HG03039 (cell line): Measurements from ENCODE around the gene PRKCE.
"Not testable (repeated sequence)": the region's sequence is repeated elsewhere in the genome, so short reads cannot be mapped to it uniquely, and the experiment has no call there.

Experiments used
- ATAC-seq: cut with Tn5 transposase; IDR thresholded peaks from one replicate; pipeline ENCODE4 v1.9.1; 2021; ENCODE audit warnings: mild to moderate bottlenecking, moderate library complexity; ENCODE audit not compliant: unreplicated experiment

PRKCE gene

DNA sequence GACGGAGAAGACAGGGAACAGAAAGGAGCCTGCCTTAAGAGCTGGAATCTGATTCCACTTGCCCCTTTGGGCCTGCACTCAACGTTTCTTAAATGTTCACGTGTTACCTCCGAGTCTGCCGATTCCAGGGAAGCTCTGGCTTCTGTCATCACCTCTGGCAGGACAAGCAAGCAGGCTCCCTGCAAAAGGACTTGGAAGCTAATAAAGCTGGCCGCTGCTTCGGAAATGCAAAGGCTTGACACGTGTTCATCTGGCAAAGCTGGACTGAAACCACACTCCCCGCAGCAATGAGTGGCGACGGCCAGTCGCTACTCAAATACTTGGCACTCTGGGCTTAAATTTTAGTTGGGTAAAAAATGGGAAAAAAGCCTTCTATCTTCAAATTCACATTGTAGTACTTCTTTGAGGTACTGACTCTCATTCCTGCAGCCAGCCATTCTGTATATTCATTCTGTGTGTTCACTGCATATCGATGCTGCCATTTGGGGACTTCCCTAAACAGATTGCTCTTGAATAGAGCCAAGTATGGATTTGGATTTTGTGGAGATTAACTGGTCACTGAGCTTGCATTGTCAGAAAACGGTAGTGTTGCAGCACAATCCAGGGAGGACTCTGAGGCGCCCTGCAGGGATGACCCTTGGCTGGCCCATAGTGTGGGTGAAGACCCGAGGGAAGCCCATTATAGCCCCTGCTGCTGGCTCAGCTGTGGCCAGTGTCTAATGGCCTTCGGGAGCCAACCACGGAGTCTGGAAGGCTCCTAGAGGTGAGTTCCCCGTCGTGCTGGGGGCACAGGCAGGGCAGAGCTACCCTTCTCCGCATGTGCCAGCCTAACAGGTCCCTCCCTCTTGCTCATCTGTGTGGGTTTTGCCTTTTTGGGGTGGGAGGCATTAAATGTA, 231.5 kb downstream of the PRKCE start:
- ATAC-seq, result no peak

DNA sequence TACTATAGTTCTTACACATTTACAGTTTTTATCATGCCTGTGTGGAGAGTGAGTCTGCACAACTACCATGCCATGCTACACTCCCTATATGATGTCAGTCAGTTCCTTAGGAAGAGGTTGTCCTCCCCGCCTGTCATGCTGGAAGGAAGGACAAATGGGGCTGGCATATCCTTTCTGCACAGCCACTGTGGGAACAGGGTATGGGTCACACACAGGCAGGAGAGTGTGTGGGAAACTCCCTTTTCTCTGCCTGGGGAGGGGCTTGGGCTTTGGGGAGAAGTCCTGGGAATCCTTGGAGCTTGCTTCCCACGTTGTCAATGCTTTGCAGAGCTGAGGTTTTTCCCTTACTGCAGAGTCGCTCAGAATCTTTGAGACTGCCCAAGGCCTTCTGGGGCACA, 232.1 kb downstream of the PRKCE start:
- ATAC-seq, result no peak

DNA sequence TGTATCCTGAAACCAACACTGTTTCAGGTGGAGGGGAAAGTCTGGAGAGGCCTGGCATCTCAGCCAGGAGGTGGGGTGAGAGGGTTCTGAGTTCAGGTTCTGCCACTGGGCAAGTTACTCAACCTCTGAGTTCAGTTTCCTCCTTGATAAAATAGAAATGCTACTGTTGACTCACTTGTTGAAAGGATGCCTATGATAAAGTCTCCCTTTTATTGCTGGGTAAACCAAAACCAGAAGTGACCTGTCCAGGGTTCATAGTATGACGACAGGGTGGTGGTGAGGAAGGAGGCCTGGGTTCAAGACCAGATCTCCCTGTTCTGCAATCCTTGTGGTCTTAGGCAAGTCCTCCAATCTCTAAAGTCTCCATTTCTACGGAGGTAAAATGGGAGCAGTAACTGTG, 232.7 kb downstream of the PRKCE start:
- no peak for ATAC-seq

DNA sequence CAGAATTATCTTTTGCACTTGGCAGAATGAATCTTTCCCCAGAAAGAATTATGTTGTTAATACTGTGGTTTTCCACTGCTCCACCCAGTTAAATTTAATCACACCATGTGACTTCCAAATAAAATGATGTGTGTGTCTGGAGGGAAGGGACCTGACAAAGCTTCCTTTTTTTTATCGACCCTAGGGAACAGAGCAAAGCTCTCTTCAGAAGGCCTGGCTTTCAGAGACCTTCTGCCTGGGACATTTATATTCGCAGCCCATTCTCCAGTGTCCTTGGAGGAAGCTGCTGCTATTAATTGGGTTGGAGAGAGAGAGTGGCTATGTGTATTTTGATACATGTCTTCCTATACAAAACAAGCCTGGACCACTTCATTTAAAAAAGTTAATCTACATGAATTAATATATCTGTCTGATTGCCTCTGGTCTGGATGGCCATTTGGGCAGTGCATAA, 233.7 kb downstream of the PRKCE start:
- ATAC-seq, result no peak

DNA sequence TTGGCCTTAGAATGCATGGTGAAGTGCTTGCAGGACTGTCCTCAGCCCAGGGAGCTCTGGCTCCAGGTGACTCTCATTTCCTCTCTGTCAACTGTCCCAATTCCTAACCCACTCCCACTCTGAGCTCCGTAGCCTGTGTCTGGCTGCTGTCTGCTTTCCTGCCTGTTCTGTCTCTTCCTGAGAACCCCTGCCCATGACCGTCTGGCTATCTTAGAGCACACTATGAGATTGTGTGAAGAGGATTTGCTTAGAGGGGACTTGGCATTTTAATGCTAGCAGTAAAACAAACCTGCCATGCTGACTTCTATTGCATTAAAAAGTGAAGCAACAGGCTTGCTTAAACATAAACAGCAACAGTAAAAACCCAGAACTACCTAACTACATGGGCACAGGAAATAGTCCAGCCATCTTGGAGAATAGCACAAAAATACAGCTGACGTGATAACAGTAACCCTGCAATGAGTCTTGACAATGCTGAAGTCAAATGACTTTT, 234.7 kb downstream of the PRKCE start:
- ATAC-seq, result no peak

DNA sequence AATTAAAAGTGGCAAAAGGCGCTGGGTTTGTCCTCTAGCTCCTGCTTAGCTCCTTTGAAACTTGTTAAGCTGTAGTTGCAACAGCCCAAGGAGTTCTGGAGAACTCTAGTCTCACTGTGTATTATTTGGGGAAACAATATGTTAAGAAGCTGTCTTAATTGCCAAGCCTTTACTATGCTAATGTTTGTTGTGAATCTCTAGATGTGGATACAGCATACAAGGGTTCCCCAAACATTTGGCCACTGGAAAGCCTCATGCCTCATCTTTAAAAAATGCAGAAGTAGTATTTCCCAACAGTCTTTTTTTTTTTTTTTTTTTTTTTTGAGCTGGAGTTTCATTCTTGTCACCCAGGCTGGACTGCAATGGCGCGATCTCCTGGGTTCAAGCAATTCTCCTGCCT, 236.7 kb downstream of the PRKCE start:
- no peak for ATAC-seq

DNA sequence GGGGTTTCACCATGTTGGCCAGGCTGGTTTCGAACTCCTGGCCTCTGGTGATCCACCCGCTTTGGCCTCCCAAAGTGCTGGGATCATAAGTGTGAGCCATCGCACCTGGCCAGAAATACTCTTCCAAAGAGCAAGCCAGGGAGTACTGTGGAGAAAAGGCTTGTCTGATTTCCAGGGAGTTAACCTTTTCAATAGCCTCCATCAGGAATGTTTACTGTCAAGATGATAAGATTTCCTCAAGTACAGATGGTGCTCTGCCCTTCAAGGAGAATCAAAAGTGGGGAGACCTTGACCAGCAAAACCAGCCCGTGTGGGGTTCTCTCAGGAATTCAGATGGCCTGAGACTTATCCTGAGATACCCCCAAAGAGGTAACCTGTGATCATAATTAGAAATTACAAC, 237.2 kb downstream of the PRKCE start:
- no peak for ATAC-seq

DNA sequence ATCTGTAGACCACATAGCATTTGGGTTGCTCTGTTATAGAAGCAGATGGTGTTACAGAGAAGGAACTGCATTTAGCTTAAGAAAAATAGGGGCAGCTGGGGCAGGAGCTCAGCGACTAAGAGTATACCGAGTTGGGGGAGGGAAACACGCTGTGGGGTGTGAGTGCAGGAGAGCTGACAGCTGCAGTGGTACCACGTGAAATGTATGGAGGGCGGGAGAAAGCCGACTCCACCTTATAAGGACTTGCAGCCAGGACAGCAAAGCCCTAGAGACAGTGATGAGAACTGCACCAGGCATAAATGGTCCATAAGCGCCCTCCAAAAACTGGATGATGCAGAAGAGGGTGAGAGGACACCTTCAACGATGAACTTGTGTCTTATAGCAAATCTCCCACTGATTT, 237.6 kb downstream of the PRKCE start:
- ATAC-seq, result peak; percentile 84

DNA sequence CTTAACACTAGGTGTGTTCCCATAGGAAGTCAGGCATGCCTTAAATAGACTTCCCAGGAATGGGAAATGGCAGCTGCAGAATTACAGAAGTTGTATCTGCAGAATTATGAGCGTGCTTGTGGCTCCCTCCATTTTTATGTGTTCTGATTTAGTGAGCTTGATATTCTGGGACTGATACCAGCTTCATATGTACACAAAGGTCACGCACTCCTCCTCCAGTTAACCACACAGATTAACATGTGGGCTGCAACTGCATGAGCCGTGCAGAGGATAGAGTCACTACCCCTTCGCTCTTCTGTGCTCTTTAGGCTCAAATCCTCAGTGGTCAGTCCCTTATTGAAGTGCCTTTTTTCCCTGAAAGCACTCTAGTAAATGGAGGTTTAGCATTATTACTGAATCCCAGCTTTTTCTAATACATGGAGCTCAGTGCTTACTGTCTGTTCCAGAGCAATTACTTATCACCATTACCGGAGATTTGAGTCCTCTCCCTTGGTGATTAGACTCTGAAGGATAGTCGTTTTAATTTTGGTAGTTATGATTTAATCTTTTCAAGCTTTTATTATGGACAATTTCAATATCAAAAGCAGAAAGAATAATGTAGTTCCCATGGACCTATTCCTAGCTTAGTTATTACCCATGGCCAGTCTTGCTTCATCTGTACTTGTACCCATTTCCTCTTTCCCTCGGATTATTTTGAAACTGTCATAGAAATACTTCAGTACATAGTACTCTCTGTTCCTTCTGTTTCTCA, 238.3 kb downstream of the PRKCE start:
- peak; percentile 46 for ATAC-seq

DNA sequence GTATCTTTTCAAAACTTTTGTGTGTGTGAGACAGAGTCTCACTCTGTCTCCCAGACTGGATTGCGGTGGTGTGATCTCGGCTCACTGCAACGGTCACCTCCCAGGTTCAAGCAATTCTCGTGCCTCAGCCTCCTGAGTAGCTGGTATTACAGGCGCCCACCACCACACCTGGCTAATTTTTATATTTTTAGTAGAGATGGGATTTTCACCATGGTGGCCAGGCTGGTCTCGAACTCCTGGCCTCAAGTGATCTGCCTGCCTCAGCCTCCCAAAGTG, 238.8 kb downstream of the PRKCE start:
- not testable (repeated sequence) for ATAC-seq

DNA sequence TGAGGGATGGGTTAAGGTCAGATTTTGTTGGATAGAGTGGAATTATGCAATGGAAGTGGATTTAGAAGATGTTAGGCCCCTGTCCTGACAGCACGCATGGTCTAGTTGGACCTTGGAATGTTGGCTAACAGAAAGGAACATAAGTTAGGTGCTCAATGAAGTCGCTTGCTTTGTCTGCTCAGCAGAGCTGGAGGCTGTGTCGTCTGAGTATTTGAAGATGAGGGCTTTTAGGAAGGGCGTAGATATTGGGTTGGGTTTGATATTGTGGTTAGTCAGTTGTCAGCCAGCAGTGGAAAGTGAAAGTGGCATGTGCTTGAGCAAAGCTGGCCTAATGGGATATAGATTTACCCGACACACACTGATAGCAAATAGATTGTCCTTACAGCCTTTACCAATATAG, 239.3 kb downstream of the PRKCE start:
- ATAC-seq, result no peak

DNA sequence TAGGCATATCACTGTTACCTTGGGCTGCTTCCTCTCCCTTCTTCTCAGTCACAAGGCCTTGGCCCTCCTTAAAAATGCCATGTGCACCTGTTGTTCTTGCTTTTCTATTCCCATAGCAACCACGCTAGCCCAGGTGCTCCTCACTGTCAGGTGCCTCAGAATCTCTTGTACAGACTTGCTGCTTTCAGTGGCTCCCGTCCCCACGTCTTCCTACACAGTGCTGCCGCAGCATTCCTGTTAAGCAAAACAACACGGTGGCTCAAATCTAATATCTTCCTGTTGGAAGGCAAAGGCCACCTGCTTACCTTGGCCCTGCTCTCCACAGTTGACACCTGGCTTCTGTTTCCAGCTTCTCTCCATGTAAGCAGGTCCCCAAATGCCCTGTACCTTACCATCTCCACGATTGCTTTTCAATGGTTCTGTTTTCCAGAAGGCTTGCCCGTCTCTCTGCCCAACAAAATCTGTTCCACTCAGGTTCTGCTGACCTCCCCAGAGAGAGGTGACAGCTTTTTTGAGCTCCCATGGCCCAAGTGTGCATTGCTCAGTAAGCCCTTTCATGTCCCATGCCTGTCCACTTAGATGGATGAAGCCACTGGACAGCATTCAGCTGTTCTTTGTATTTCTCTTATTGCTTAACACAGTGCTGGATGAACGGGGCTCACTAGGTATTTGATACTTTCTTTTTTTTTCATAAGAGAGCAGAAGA, 240.4 kb downstream of the PRKCE start:
- no peak for ATAC-seq

DNA sequence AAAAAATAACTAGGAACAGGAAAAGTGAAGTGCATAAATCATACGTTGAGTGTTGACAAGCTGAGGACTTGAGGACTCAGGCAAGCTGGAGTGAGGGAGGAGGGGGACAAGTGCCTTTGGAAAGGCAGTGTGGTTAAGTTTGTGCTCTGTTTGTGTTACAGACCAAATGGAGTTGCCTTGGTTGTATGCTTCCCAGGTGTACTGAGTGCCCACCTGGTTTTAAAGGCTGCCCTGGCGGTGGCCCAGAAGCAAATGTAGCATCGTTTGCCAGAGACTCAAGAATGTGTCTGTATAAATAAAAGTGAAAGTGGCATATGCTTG, 240.9 kb downstream of the PRKCE start:
- no peak for ATAC-seq

DNA sequence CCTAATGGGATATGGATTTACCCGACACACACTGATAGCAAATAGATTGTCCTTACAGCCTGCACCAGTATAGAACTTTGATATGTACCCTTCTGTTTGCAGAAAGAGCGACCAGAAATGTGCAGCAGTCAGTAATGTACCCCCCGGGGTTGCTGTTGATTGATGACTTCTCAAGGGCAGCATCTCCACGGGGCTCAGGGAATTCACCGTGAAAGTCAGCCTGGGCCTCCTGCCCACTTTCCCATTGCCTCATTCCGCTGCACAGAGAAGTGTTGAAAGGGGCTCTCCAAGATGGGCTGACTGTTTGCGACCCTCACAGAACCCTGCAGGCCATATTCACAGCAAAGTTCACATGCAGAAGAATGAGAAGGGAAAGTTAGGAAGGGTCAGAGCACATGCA, 241.3 kb downstream of the PRKCE start:
- no peak for ATAC-seq

DNA sequence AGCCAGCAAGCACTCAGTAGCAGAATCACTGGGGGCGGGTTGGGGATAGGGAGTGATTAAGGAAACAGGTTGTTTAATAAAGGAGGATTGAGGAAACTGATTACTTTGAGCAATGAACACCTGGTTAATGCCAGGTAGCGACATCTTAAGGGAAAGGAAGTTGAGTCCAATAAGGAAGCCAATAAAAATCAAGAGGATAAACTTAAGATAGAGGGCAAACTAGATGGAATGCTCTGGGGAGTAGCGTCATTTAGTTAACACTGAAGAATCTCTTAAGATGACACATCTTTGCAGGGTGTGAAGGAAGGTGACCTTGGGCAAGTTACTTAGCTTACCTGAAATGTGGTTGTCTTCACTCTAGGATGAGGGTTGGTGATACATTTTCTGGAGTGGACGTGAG, 242.7 kb downstream of the PRKCE start:
- ATAC-seq, result no peak

DNA sequence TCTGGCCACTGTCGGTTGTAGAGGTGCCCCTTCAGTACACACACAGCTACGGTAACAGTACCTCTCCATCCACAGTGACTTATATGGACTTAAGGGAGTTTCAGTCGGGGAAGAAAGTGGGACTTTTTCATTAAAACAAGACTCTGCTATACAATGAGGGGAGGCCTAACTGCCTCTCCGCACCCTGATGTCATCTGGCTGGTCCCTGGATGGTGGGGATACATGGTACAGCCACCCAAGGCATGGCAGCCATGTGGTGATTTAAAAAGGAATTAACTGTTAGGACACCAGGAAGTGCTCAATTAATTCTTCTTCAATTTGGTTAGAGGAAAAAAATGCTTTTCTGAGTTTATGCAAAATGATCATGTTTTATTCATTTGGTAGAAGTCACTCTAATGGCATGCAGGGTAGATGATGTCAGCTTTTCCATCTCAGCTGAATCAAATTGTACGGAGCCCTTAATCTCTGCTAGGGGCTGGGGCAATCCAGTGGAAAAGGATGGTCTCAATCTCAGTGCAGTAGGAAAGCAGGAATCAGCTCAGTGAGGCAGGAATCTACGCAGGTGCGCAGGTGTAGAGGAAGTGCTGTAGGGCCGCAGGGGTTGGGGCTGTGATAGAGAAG, 243.9 kb downstream of the PRKCE start:
- ATAC-seq, result no peak

DNA sequence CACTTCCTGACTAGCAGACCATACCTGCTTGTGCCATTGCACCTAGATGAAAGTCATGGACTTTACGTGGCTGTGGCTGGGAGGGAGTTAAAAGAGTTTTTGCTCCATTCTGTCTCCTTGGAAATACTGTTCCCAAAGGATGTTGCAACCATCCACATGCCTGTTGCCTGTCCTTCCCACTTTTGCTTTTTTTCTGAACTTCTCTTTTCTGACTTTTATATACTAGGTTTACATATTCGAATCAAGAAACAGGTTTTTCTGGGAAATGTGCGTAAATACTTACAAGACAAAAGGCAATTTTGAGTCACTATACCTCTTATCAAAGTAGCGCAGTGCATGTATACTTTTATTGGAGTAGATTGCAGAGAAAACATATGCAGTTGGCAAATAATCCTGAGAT, 244.8 kb downstream of the PRKCE start:
- no peak for ATAC-seq

DNA sequence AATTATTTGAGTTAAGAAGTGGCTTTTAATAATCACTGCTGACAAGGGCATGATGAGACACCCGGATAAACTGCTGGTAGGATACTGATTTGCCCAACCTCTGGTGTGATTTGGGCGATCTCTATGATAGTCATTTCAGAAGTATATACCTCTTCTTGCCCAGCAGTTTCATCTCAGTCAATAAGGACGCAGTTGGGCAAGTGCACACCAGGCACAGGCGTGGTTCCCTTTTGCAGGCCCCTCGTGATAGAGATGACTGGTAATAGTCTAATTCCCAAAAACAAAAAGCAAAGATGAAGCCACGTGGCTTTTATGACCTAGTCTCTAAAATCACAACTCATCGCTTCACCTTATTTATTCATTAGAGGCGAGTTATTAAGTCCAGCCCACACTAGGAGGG, 246.4 kb downstream of the PRKCE start:
- ATAC-seq, result no peak

DNA sequence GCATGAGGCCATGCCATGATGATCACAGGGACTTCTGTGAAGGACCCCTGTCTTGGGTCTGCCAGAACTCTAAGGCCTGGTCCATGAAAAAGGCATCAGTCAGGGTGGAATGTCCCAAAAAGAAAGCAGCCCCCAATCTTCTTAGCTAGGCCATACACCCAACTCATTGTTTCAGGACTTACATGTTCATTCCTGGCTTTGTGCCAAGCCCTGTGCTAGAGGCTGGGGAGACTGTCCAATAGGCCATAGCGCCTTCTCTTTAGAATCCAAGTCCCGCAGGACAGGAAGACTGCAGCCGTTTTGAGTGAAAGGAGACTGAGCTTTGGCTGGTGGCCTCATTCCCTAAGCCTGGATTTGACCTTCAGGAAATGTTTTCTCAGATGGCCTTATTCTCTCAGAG, 247.3 kb downstream of the PRKCE start:
- ATAC-seq, result no peak

DNA sequence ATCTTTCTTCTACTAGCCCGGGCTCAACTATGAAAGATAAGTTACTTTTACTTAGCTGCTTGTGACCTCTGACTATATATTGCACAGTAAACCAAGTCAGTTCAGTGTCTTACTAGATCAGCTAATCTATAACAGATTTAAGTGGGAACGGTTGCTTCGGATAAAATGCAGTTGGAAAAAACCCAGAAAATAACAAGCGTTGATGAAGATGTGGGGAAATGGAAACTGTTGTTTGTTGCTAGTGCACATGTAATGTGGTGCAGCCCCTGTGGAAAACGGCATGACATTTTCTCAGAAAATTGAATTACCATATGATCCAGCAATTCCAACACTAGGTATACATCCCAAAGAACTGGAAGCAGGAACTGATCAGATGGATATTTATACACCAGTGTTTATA, 248.5 kb downstream of the PRKCE start:
- no peak for ATAC-seq

DNA sequence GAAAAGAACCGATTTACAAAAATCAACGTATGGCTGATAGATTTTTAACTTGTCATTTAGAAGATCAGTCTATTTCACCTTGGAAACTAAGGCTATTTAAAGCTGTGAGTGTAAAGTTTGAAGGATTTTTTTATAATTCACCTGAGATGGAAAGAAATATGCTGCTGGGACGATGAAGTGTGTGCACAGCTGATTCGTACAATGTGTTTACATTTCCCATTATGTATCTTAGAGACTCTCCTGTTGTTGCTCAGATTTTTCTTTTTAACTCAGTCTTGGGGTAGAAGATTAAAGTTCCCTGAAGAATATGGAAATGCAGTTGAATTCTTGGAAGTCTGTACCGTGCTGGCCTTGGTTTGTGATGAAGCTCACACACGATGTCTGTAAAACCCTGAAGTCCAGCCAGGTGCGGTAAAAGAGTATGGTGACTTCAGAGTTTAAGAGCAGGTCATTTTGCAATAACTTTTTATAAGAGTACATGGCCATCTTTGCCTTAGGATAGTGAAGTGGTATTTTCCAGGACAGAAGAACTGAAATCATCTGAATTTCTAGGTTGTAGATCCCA, 250.1 kb downstream of the PRKCE start:
- ATAC-seq, result no peak
